CD14-positive monocyte (primary cell): Measurements from ENCODE around the gene PFDN4. TPM values are rescaled to one million over a fixed set of nuclear protein-coding genes. Genes with fewer than 3 reads are reported as not detected.
A peak's percentile ranks its signal among the peaks of the same experiment; 100 is the strongest.

ENCODE experiments used
- DNase-seq, 3 donors: peaks; one replicate each; pipeline ENCODE4 v3.0.0-alpha.2; 2011 to 2022
- H2AFZ ChIP-seq: 2 replicates; pipeline ENCODE4 v1.6.0; 2012; ENCODE audit warnings: mild to moderate bottlenecking, low read depth, low read length, inconsistent platforms; ENCODE audit not compliant: insufficient read depth, poor library complexity, severe bottlenecking
- H3K27ac ChIP-seq, 2 donors: 1 replicate in 1 of 2; 2 replicates in 1 of 2; pipeline ENCODE4 v1.5.1; 2012 to 2013; ENCODE audit warnings: low read length in 2 of 2, control low read depth in 1 of 2, inconsistent platforms in 1 of 2, low read depth in 1 of 2, mild to moderate bottlenecking in 1 of 2
- H3K27me3 ChIP-seq, 2 donors: one replicate each; pipeline versions ENCODE4 v1.6.0 to v1.6.1; 2011 to 2013; ENCODE audit warnings: low read length in 2 of 2; ENCODE audit not compliant: control insufficient read depth in 2 of 2, insufficient read depth in 2 of 2
- H3K36me3 ChIP-seq, 2 donors: replicated peaks in 1 of 2; 1 replicate in 1 of 2; 2 replicates in 1 of 2; pipeline versions ENCODE4 v1.5.1 to v1.6.1; 2012 to 2013; ENCODE audit warnings: low read length in 2 of 2, control low read depth in 1 of 2, inconsistent platforms in 1 of 2, mild to moderate bottlenecking in 1 of 2; ENCODE audit not compliant: insufficient read depth in 2 of 2, control insufficient read depth in 1 of 2
- H3K4me1 ChIP-seq, 2 donors: 1 replicate in 1 of 2; 2 replicates in 1 of 2; pipeline versions ENCODE4 v1.5.1 to v1.6.1; 2012 to 2013; ENCODE audit warnings: low read length in 2 of 2, control low read depth in 1 of 2, inconsistent platforms in 1 of 2, mild to moderate bottlenecking in 1 of 2, moderate library complexity in 1 of 2; ENCODE audit not compliant: insufficient read depth in 2 of 2, control insufficient read depth in 1 of 2
- H3K4me2 ChIP-seq: replicated peaks from 2 replicates; pipeline ENCODE3; 2012; ENCODE audit warnings: low read length, moderate library complexity, mild to moderate bottlenecking; ENCODE audit not compliant: poor library complexity, severe bottlenecking; ENCODE audit errors: extremely low read depth
- H3K4me3 ChIP-seq, 3 experiments: fragments of 200-600 bp in 1 of 3; sonication (generic) in 1 of 3; replicated peaks in 1 of 3; 1 replicate in 2 of 3; 2 replicates in 1 of 3; pipeline ENCODE4 v1.5.1; 2011 to 2013; ENCODE audit warnings: low read length in 3 of 3, mild to moderate bottlenecking in 3 of 3, control low read depth in 2 of 3, low read depth in 2 of 3, inconsistent platforms in 1 of 3, moderate library complexity in 1 of 3
- H3K79me2 ChIP-seq: 2 replicates; pipeline ENCODE4 v1.6.0; 2012; ENCODE audit warnings: mild to moderate bottlenecking, control low read depth, inconsistent platforms, low read length, moderate library complexity; ENCODE audit not compliant: insufficient read depth
- H3K9ac ChIP-seq: 2 replicates; pipeline ENCODE4 v1.6.0; 2017; ENCODE audit warnings: low read length, mild to moderate bottlenecking; ENCODE audit not compliant: insufficient read depth, poor library complexity, severe bottlenecking
- H3K9me3 ChIP-seq, 2 donors: replicated peaks in 1 of 2; 1 replicate in 1 of 2; 2 replicates in 1 of 2; pipeline versions ENCODE4 v1.5.1 to v1.6.1; 2012 to 2013; ENCODE audit warnings: low read length in 2 of 2, control low read depth in 1 of 2; ENCODE audit not compliant: control insufficient read depth in 1 of 2, insufficient read depth in 1 of 2
- H4K20me1 ChIP-seq: 2 replicates; pipeline ENCODE4 v1.6.0; 2012; ENCODE audit warnings: mild to moderate bottlenecking, low read length, control low read depth, moderate library complexity; ENCODE audit not compliant: insufficient read depth
- H3K27ac Mint-ChIP-seq, 7 donors: one replicate each; pipeline ENCODE4 v1.8.0; 2020; ENCODE audit warnings: mild to moderate bottlenecking in 7 of 7, mixed read lengths in 7 of 7, moderate library complexity in 6 of 7, inconsistent platforms in 2 of 7
- H3K27me3 Mint-ChIP-seq, 3 donors: one replicate each; pipeline ENCODE4 v1.8.0; 2021 to 2022; ENCODE audit warnings: low read depth in 3 of 3, mild to moderate bottlenecking in 3 of 3, mixed read lengths in 3 of 3, moderate library complexity in 3 of 3, inconsistent platforms in 1 of 3
- H3K36me3 Mint-ChIP-seq, 2 donors: one replicate each; pipeline ENCODE4 v1.8.0; 2020; ENCODE audit warnings: mixed read lengths in 2 of 2, inconsistent platforms in 1 of 2, mild to moderate bottlenecking in 1 of 2
- H3K4me1 Mint-ChIP-seq: one replicate; pipeline ENCODE4 v1.8.0; 2020; ENCODE audit warnings: mild to moderate bottlenecking, mixed read lengths
- H3K4me3 Mint-ChIP-seq, 2 donors: one replicate each; pipeline ENCODE4 v1.8.0; 2020; ENCODE audit warnings: mild to moderate bottlenecking in 2 of 2, mixed read lengths in 2 of 2, moderate library complexity in 1 of 2
- H3K9me3 Mint-ChIP-seq, 7 donors: one replicate each; pipeline ENCODE4 v1.8.0; 2020 to 2022; ENCODE audit warnings: mixed read lengths in 7 of 7, mild to moderate bottlenecking in 6 of 7, moderate library complexity in 6 of 7, inconsistent platforms in 2 of 7
- WGBS: methylation state at CpG from one replicate; pipeline ENCODE4 v1.1.5; 2013; ENCODE audit warnings: missing lambda C conversion rate; ENCODE audit not compliant: insufficient coverage; 5-methylcytosine and 5-hydroxymethylcytosine counted together
- intact Hi-C, 2 donors: fragments of 100-400 bp; cut with micrococcal nuclease; formaldehyde crosslinking; loops; one replicate each; pipeline versions ENCODE4 v1.15.0 to v1.15.1; 2023
- polyA plus RNA-seq, 3 donors: library from polyadenylated mRNA; depleted of rRNA in 1 of 3; unstranded in 2 of 3; stranded (reverse) in 1 of 3; fragments of 300-500 nt in 2 of 3; fragments of >200 nt in 1 of 3; fragmentation: Illumina TruSeq in 2 of 3; gene quantifications; 1 replicate in 2 of 3; 2 replicates in 1 of 3; pipeline ENCODE4 v1.2.3, GENCODE V29; 2012 to 2021
- TF ChIP-seq, protein P1 (sequence below): fragments of 200-600 bp; IDR thresholded peaks from one replicate; pipeline ENCODE4 v1.8.0; 2022; ENCODE audit warnings: antibody characterized with exemption, mild to moderate bottlenecking

PFDN4 gene
- polyA plus RNA-seq, 3 donors: 12.6 to 49.0 (median 32.1) TPM

DNA sequence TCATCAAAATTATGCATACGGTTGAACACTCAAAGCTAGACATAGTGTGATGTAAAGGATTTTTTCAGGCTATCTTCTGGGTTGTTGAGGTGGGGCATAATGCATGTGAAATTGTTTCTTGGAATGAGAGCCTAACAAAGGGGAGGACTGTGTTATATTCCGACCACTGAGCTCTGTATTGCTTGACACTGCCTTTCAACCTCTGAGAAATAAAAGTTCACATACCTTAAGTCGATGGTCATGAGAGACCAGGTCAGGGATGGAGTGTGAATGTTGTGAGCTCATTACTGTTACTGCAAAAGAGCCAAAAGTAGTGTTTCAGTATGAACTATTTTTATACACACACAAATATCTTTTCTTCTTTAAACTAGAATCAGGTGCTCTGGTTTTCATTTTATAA lies 5.0 kb downstream of the PFDN4 start:
- H3K27me3 Mint-ChIP-seq: no peaks in the 10 kb centered on the region
- H3K4me3 Mint-ChIP-seq: no peak overlapping the region
- no peak overlapping the region for H3K27ac ChIP-seq
- DNase-seq: no peak
- intact Hi-C loops: no loop called here
- no peak overlapping the region for H2AFZ ChIP-seq
- peaks cover 47% of the 10 kb centered on the region for H3K79me2 ChIP-seq
- H3K4me1 ChIP-seq: peaks cover 12 to 13% of the 10 kb centered on the region in 2 donors
- H3K4me2 ChIP-seq: no peak overlapping the region
- H3K9me3 ChIP-seq: no peaks in the 10 kb centered on the region
- no peak overlapping the region for H3K9ac ChIP-seq
- no peak overlapping the region for H3K4me3 ChIP-seq
- peak overlapping the region in 1 of 7 donors; percentile 10 for H3K27ac Mint-ChIP-seq
- H3K36me3 Mint-ChIP-seq: peaks cover 25 to 36% of the 10 kb centered on the region in 2 donors
- peaks cover 19% of the 10 kb centered on the region for H3K4me1 Mint-ChIP-seq
- H3K9me3 Mint-ChIP-seq: no peaks in the 10 kb centered on the region
- H3K27me3 ChIP-seq: no peaks in the 10 kb centered on the region
- H3K36me3 ChIP-seq: peaks cover 29 to 40% of the 10 kb centered on the region in 2 donors
- H4K20me1 ChIP-seq: peaks cover 24% of the 10 kb centered on the region
- TF ChIP-seq, protein P1, sequence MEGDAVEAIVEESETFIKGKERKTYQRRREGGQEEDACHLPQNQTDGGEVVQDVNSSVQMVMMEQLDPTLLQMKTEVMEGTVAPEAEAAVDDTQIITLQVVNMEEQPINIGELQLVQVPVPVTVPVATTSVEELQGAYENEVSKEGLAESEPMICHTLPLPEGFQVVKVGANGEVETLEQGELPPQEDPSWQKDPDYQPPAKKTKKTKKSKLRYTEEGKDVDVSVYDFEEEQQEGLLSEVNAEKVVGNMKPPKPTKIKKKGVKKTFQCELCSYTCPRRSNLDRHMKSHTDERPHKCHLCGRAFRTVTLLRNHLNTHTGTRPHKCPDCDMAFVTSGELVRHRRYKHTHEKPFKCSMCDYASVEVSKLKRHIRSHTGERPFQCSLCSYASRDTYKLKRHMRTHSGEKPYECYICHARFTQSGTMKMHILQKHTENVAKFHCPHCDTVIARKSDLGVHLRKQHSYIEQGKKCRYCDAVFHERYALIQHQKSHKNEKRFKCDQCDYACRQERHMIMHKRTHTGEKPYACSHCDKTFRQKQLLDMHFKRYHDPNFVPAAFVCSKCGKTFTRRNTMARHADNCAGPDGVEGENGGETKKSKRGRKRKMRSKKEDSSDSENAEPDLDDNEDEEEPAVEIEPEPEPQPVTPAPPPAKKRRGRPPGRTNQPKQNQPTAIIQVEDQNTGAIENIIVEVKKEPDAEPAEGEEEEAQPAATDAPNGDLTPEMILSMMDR: no peak
- no CpG with 5 or more reads among the region's 3 CpGs for WGBS

DNA sequence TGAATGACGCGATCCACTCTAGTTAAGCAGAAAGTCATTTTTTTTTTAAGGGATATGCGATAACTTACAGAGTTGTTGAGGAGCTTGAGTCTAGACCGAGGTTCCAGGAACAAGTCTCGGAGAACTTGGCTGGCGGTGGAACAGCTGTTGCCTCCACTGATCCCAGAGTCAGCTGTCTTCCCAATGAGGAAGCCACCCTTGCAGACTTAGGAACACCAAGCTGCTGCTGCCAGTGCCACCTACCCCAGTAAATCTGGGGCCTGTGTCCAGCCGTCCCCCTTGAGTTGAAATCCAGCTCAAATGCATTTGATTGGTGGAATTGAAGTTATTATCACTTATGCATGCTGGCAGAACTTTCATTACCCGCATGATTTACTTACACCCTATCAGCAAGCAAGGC lies 6.7 kb downstream of the PFDN4 start:
- Histone ChIP-seq H3K79me2 (peaks cover 32% of the 10 kb centered on the region), H3K4me2 (no peak overlapping the region), H2AFZ (no peak overlapping the region), H3K4me3 (no peak overlapping the region), H3K9ac (no peak overlapping the region), H3K27me3 (no peaks in the 10 kb centered on the region), H4K20me1 (peaks cover 19% of the 10 kb centered on the region), H3K4me1 (no peaks in the 10 kb centered on the region), H3K9me3 (no peaks in the 10 kb centered on the region), H3K36me3 (peaks cover 35 to 40% of the 10 kb centered on the region in 2 donors), H3K27ac (no peak overlapping the region)
- Mint-ChIP-seq H3K27ac (no peak overlapping the region), H3K36me3 (peaks cover 28 to 44% of the 10 kb centered on the region in 2 donors), H3K4me3 (no peak overlapping the region), H3K27me3 (no peaks in the 10 kb centered on the region), H3K9me3 (no peaks in the 10 kb centered on the region), H3K4me1 (peaks cover 7% of the 10 kb centered on the region)
- 98% methylated on average over 5 of the region's 8 CpGs for WGBS
- intact Hi-C loops: no loop called here
- no peak for DNase-seq
- TF ChIP-seq, protein P1: no peak
